Endothelial cell of umbilical vein (primary cell): ENCODE measurements around the gene LIME1. TPM values are rescaled to one million over a fixed set of nuclear protein-coding genes. Genes with fewer than 3 reads are reported as not detected.

Source experiments
- BruUV-seq: library from RNA; stranded (reverse); fragments of 400-500 nt; replicated peaks from 2 replicates; lab custom pipeline; 2021; lab: Mats Ljungman, UMichigan
- CTCF ChIA-PET: fragments of 300-600, 350-600 bp; sonication (Branson Sonifier 250); formaldehyde crosslinking; loops from one replicate; lab custom pipeline; 2021; ENCODE audit warnings: antibody characterized with exemption, inconsistent platforms; lab: Charles Lee
- POLR2A ChIA-PET: fragments of 300-600, 350-600 bp; sonication (Branson Sonifier 250); formaldehyde crosslinking; loops from one replicate; lab custom pipeline; 2021; ENCODE audit warnings: antibody characterized with exemption, inconsistent platforms; lab: Charles Lee
- DNase-seq: peaks from one replicate; pipeline ENCODE4 v3.0.0-alpha.2; 2011; ENCODE audit warnings: low read depth, low spot score
- FAIRE-seq: peaks from 2 replicates; lab custom pipeline; 2011; peaks lifted over from hg19 to GRCh38; lab: Jason Lieb, UNC
- H2AFZ ChIP-seq: 2 replicates; pipeline ENCODE4 v1.6.0; 2012; ENCODE audit warnings: low read depth, low read length, control low read depth, inconsistent platforms
- H3K27ac ChIP-seq: 2 replicates; pipeline ENCODE4 v1.5.1; 2011; ENCODE audit warnings: low read depth, mild to moderate bottlenecking, control low read depth, low read length, moderate library complexity; ENCODE audit not compliant: insufficient read depth
- H3K27me3 ChIP-seq, 2 experiments: 2 replicates each; pipeline versions ENCODE4 v1.6.0 to v1.6.1; 2011; ENCODE audit warnings: low read length in 2 of 2, mixed read lengths in 1 of 2; ENCODE audit not compliant: control insufficient read depth in 2 of 2, insufficient read depth in 2 of 2
- H3K36me3 ChIP-seq, 2 experiments: 2 replicates in 1 of 2; 3 replicates in 1 of 2; pipeline ENCODE4 v1.5.1; 2011; ENCODE audit warnings: low read length in 2 of 2, mild to moderate bottlenecking in 1 of 2, moderate library complexity in 1 of 2; ENCODE audit not compliant: control insufficient read depth in 2 of 2, insufficient read depth in 2 of 2; ENCODE audit errors: extremely low read depth in 1 of 2
- H3K4me1 ChIP-seq: 3 replicates; pipeline ENCODE4 v1.5.1; 2011; ENCODE audit warnings: mild to moderate bottlenecking, low read length; ENCODE audit not compliant: control insufficient read depth, insufficient read depth; ENCODE audit errors: extremely low read depth
- H3K4me2 ChIP-seq: 2 replicates; pipeline ENCODE4 v1.6.1; 2011; ENCODE audit warnings: low read length, control low read depth, mixed read lengths; ENCODE audit not compliant: insufficient read depth
- H3K4me3 ChIP-seq, 3 experiments: fragments of 200-600 bp in 1 of 3; sonication (generic), shearing (Covaris generic) in 1 of 3; replicated peaks in 1 of 3; 2 replicates each; pipeline ENCODE4 v1.5.1; 2011 to 2016; ENCODE audit warnings: control low read depth in 3 of 3, low read length in 3 of 3, mild to moderate bottlenecking in 2 of 3, inconsistent platforms in 1 of 3, low read depth in 1 of 3, moderate library complexity in 1 of 3; ENCODE audit not compliant: insufficient read depth in 1 of 3
- H3K79me2 ChIP-seq: 2 replicates; pipeline ENCODE4 v1.6.0; 2012; ENCODE audit warnings: low read length, inconsistent platforms; ENCODE audit not compliant: control insufficient read depth, insufficient read depth
- H3K9ac ChIP-seq: replicated peaks from 2 replicates; pipeline ENCODE3; 2011; ENCODE audit warnings: low read length, control low read depth; ENCODE audit not compliant: insufficient read depth; ENCODE audit errors: extremely low read depth
- H3K9me1 ChIP-seq: replicated peaks from 3 replicates; pipeline ENCODE4 v1.6.0; 2011; ENCODE audit warnings: mild to moderate bottlenecking, low read length; ENCODE audit not compliant: control insufficient read depth, insufficient read depth; ENCODE audit errors: extremely low read depth
- H3K9me3 ChIP-seq: replicated peaks from 2 replicates; pipeline ENCODE4 v1.5.1; 2012; ENCODE audit warnings: low read length, inconsistent platforms; ENCODE audit not compliant: control insufficient read depth, insufficient read depth
- H4K20me1 ChIP-seq: replicated peaks from 2 replicates; pipeline ENCODE3; 2011; ENCODE audit warnings: mild to moderate bottlenecking, low read length; ENCODE audit not compliant: control insufficient read depth, insufficient read depth; ENCODE audit errors: extremely low read depth
- CTCF ChIP-seq, 2 donors: IDR thresholded peaks; 1 replicate in 1 of 2; 2 replicates in 1 of 2; pipeline ENCODE4 v1.5.1; 2011; ENCODE audit warnings: low read length in 2 of 2, mild to moderate bottlenecking in 2 of 2, moderate library complexity in 2 of 2, control low read depth in 1 of 2, inconsistent platforms in 1 of 2, low read depth in 1 of 2; ENCODE audit not compliant: insufficient read depth in 1 of 2; ENCODE audit errors: extremely low read depth in 1 of 2
- EZH2 ChIP-seq: IDR thresholded peaks from 2 replicates; pipeline ENCODE4 v1.6.1; 2012; ENCODE audit warnings: borderline replicate concordance, low read depth, mild to moderate bottlenecking, moderate library complexity, low read length, inconsistent platforms; ENCODE audit not compliant: severe bottlenecking
- FOS ChIP-seq: IDR thresholded peaks from 2 replicates; pipeline ENCODE4 v1.6.1; 2011; ENCODE audit warnings: mild to moderate bottlenecking, low read length, moderate library complexity, borderline replicate concordance; ENCODE audit not compliant: insufficient read depth
- GATA2 ChIP-seq: IDR thresholded peaks from 2 replicates; pipeline ENCODE4 v1.7.0; 2011; ENCODE audit warnings: low read depth, mild to moderate bottlenecking, moderate library complexity, mixed read lengths, low read length; ENCODE audit not compliant: insufficient read length, insufficient read depth
- JUN ChIP-seq: IDR thresholded peaks from 2 replicates; pipeline ENCODE4 v1.6.1; 2011; ENCODE audit warnings: borderline replicate concordance, low read depth; ENCODE audit not compliant: insufficient read length, insufficient read depth
- MYC ChIP-seq: IDR thresholded peaks from one replicate; pipeline ENCODE4 v1.6.1; 2011; ENCODE audit warnings: mild to moderate bottlenecking, low read depth, low read length
- POLR2A ChIP-seq: IDR thresholded peaks from 2 replicates; pipeline ENCODE4 v1.6.1; 2012; ENCODE audit warnings: low read depth, mild to moderate bottlenecking, control low read depth, low read length
- POLR2AphosphoS5 ChIP-seq: IDR thresholded peaks from 2 replicates; pipeline ENCODE4 v1.6.1; 2012; ENCODE audit warnings: low read depth, mild to moderate bottlenecking, control low read depth, low read length, moderate library complexity; ENCODE audit not compliant: insufficient read depth
- dilution Hi-C: fragments of 300-500 bp; cut with MboI; formaldehyde crosslinking; loops from one replicate; pipeline ENCODE4 v1.15.0; 2019; ENCODE audit warnings: low sequenced_read_pairs; ENCODE audit not compliant: extremely low pct_ligation_motif_present
- intact Hi-C: fragments of 100-400 bp; cut with micrococcal nuclease; formaldehyde crosslinking; loops from one replicate; pipeline ENCODE4 v1.10.0; 2022
- polyA plus RNA-seq, 4 experiments: library from polyadenylated mRNA; depleted of rRNA in 3 of 4; stranded (reverse) in 3 of 4; unstranded in 1 of 4; fragments of >200 nt; gene quantifications; 2 replicates each; pipeline versions ENCODE4 v1.2.1 to v1.2.3, GENCODE V29; 2011 to 2012; ENCODE audit warnings: missing spikeins in 1 of 4
- total RNA-seq: library from RNA; stranded (reverse); gene quantifications from 2 replicates; pipeline ENCODE4 v1.2.3, GENCODE V29; 2021
- TF ChIP-seq, protein P1 (sequence below): IDR thresholded peaks from 2 replicates; pipeline ENCODE4 v1.6.1; 2011; ENCODE audit not compliant: insufficient read depth, insufficient read length

Gene LIME1
- total and polyA plus RNA-seq, 2 donors (not counting 3 experiments of a cell fraction or from before 2014, with no cell fraction given): 10.7 to 12.2 TPM

GRCh38 chr20:63753381-63753780 lies 16.9 kb downstream of the LIME1 start:
- Histone ChIP-seq H3K27me3 (no peaks in the 10 kb centered on the region), H3K9me3 (no peaks in the 10 kb centered on the region), H3K9ac (no peak overlapping the region), H3K27ac (no peak overlapping the region), H3K4me2 (no peak overlapping the region), H3K9me1 (no peaks in the 10 kb centered on the region), H3K4me1 (no peaks in the 10 kb centered on the region), H3K79me2 (no peaks in the 10 kb centered on the region), H3K36me3 (no peaks in the 10 kb centered on the region), H3K4me3 (no peak overlapping the region), H4K20me1 (no peaks in the 10 kb centered on the region), H2AFZ (no peak overlapping the region)
- DNase-seq (no peak), FAIRE-seq (no peak)
- ChIA-PET CTCF (no interaction called here), POLR2A (no interaction called here)
- intact Hi-C loops: no loop called here
- no peak for TF ChIP-seq GATA2
- no peak for TF ChIP-seq EZH2
- TF ChIP-seq MYC: no peak
- no peak for TF ChIP-seq CTCF (IDR thresholded peaks at IDR 0.05; ENCODE audit: extremely low read depth in 1 of 2, insufficient read depth in 1 of 2, low read depth in 1 of 2, low read length in 2 of 2)
- TF ChIP-seq, protein P1, sequence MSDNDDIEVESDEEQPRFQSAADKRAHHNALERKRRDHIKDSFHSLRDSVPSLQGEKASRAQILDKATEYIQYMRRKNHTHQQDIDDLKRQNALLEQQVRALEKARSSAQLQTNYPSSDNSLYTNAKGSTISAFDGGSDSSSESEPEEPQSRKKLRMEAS: no peak
- TF ChIP-seq FOS: no peak
- TF ChIP-seq JUN: no peak
- no peak for TF ChIP-seq POLR2A
- no peak for TF ChIP-seq POLR2AphosphoS5
- BruUV-seq: no TSS peak
- dilution Hi-C loops: no loop called here
